HFFc6 (cell line): ENCODE results near the gene SLC25A45. TPM values are rescaled to one million over a fixed set of nuclear protein-coding genes. Genes with fewer than 3 reads are reported as not detected.

Source experiments
- DNase-seq: peaks from one replicate; pipeline ENCODE4 v3.0.0-alpha.2; 2018
- H3K27ac Mint-ChIP-seq: 2 replicates; pipeline ENCODE4 v1.8.0; 2020; ENCODE audit warnings: mild to moderate bottlenecking, mixed read lengths
- H3K27me3 Mint-ChIP-seq: 2 replicates; pipeline ENCODE4 v1.8.0; 2021; ENCODE audit warnings: mild to moderate bottlenecking, moderate library complexity, mixed read lengths; ENCODE audit not compliant: insufficient read depth
- H3K36me3 Mint-ChIP-seq: 2 replicates; pipeline ENCODE4 v1.8.0; 2021; ENCODE audit warnings: low read depth, mixed read lengths
- H3K4me1 Mint-ChIP-seq: 2 replicates; pipeline ENCODE4 v1.8.0; 2020; ENCODE audit warnings: low read depth, mixed read lengths
- H3K4me3 Mint-ChIP-seq: 2 replicates; pipeline ENCODE4 v1.8.0; 2020; ENCODE audit warnings: mild to moderate bottlenecking, moderate library complexity, mixed read lengths
- H3K9me3 Mint-ChIP-seq: 2 replicates; pipeline ENCODE4 v1.8.0; 2020; ENCODE audit warnings: mild to moderate bottlenecking, mixed read lengths
- total RNA-seq, 6 experiments: library from RNA; stranded (reverse); fragmentation: NEBNext Ultra II Directional; extraction: Animal tissue kit (Norgen Biotek cat#: 25700); gene quantifications; 2 replicates in 1 of 6; 3 replicates in 5 of 6; pipeline ENCODE4 v1.2.3, GENCODE V29; 2021
- TF ChIP-seq, protein P1 (sequence below): fragments of 200-600 bp; sonication (generic); IDR thresholded peaks from 2 replicates; pipeline ENCODE4 v1.5.0; 2021; ENCODE audit warnings: antibody characterized with exemption, mild to moderate bottlenecking

The SLC25A45 gene
- total RNA-seq, 6 experiments from 2014 or later = 4.9 to 8.9 (median 5.8) TPM

DNA sequence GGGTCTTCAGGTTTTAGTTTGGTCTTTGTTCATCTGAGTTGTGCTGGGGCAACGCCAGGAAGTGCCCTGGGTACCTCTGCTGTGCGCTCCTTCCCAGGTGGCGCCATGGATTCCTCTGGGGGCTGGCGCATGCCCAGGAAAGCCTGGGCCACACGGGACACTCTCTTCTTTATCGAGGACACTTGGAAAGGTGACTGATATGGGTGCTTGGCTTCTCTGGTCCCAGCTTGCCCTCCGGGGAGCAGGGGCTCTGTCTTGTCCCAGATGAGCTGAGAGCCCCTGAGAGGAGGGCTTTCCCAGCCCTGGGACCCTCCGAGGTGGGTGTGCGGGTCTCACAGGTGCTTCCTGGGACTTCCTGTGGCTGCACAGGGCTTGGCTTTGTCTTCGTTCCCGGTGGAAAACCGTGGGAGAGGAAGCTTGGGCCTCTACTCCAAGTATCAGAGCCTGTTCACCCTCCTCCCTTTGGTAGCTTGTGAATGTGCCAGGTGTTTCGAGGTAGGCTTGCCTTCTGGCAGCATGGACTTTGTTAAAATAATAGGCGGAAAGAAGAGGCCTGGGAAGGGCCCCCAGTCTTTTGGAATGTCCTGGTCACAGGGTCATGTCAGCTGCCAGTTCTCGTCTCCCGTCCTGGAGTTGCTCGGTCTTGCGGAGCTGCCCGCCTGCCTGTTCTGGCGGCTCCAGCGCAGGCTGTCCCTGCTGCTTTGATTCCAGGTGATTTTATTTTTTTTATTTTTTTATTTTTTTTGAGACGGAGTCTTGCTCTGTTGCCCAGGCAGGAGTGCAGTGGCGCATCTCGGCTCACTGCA, 30.0 kb upstream of the SLC25A45 start:
- Mint-ChIP-seq H3K4me1 (peaks cover 24% of the 10 kb centered on the region), H3K9me3 (no peaks in the 10 kb centered on the region), H3K4me3 (no peak overlapping the region), H3K27me3 (peaks cover 5% of the 10 kb centered on the region), H3K27ac (no peak overlapping the region), H3K36me3 (peaks cover 14% of the 10 kb centered on the region; the same call in 1 of the 2 replicates)
- no peak for DNase-seq
- TF ChIP-seq, protein P1, sequence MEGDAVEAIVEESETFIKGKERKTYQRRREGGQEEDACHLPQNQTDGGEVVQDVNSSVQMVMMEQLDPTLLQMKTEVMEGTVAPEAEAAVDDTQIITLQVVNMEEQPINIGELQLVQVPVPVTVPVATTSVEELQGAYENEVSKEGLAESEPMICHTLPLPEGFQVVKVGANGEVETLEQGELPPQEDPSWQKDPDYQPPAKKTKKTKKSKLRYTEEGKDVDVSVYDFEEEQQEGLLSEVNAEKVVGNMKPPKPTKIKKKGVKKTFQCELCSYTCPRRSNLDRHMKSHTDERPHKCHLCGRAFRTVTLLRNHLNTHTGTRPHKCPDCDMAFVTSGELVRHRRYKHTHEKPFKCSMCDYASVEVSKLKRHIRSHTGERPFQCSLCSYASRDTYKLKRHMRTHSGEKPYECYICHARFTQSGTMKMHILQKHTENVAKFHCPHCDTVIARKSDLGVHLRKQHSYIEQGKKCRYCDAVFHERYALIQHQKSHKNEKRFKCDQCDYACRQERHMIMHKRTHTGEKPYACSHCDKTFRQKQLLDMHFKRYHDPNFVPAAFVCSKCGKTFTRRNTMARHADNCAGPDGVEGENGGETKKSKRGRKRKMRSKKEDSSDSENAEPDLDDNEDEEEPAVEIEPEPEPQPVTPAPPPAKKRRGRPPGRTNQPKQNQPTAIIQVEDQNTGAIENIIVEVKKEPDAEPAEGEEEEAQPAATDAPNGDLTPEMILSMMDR = no peak

DNA sequence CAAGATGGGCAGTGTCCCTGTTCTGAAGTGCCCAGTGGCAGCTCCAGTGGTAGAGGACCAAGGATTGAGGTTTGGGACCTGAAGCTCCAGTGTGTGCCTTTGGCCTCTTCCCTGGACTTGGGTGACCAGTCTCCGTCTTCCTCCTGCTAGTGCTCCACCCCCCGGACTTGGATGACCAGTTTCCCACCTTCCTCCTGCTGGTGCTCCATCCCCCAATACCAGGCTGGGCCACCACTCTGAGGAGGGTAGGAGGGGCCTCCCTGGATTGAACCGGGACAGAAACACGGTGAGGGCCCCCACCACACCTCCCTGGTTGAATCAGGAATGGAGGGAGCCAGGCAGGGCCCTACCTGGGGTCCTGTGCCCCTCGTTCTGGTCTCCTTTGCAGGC, 29.2 kb upstream of the SLC25A45 start:
- no peak overlapping the region for H3K27ac Mint-ChIP-seq
- DNase-seq = no peak
- H3K4me1 Mint-ChIP-seq = peaks cover 16% of the 10 kb centered on the region
- TF ChIP-seq, protein P1 = no peak
- no peak overlapping the region for H3K4me3 Mint-ChIP-seq
- no peaks in the 10 kb centered on the region for H3K9me3 Mint-ChIP-seq
- peaks cover 14% of the 10 kb centered on the region; the same call in 1 of the 2 replicates for H3K36me3 Mint-ChIP-seq
- peaks cover 5% of the 10 kb centered on the region for H3K27me3 Mint-ChIP-seq

DNA sequence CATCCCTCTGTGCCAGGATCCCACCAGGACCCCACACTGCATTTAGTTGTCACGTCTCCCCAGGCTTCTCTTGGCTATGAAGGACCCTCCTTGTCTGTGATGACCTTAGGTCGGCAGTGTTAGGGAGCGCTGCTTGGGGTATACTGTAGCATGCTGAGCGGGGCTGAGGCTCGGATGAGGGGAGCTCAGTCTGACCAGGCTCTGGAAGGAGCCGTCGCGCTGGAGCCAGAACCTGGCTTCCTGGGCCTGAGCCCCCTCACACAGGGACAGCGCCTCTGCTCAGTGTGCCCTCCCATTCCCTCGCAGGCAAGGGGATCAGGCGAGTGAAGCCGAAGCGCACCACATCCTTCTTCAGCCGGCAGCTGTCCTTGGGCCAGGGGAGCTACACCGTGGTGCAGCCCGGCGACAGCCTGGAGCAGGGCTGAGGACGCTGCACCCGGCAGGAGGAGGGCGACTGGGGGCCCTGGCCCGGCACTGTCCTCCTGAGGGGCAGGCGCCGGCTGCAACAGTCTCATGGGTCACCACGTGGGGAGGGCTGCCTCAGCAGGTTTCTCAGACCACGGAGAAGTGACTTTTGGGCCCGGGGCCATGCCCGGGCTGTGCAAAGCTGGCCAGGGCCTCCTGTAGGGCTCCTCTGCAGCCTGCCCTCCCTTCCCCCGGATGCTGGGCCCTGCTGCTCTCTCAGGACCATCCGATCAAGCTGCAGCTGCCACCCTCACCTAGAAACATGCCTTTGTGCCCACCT, 28.7 kb upstream of the SLC25A45 start:
- no peak for DNase-seq
- TF ChIP-seq, protein P1 = no peak
- Mint-ChIP-seq H3K4me1 (peaks cover 11% of the 10 kb centered on the region), H3K9me3 (no peaks in the 10 kb centered on the region), H3K27ac (no peak overlapping the region), H3K27me3 (peaks cover 5% of the 10 kb centered on the region), H3K4me3 (no peak overlapping the region), H3K36me3 (peaks cover 14% of the 10 kb centered on the region; the same call in 1 of the 2 replicates)

DNA sequence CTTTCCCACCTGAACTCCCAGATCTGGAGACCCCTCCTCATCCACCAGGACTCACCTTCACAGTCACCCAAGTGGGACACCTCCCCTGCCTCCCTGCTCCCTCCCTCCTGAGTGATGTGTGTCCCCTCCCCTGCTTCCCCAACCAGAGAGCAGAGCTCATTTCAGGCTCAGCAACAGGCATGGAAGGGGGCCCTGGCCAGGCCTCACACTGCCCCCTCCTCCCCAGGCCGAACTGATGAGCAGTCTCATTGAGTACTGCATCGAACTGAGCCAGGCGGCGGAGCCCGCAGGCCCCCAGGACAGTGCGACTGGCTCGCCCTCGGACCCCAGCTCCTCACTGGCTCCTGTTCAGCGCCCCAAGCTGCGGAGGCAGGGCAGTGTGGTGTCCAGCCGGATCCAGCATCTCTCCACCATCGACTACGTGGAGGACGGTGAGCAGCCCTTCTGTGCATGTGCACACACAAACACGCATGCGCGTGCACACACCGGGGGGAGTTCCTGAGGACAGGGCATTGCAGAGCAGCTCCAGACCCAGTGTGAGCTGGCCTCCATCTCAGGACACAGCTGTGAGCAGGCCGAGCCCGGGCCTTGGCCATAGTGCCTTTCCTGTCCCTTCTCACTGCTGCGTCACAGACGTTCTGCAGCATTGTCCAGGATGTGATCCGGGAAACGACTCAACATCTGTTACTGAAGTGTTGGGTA, 22.3 kb upstream of the SLC25A45 start:
- Mint-ChIP-seq H3K9me3 (no peaks in the 10 kb centered on the region), H3K36me3 (peaks cover 14% of the 10 kb centered on the region), H3K4me1 (no peaks in the 10 kb centered on the region), H3K27ac (no peak overlapping the region), H3K27me3 (no peaks in the 10 kb centered on the region; the same call in 1 of the 2 replicates), H3K4me3 (no peak overlapping the region)
- TF ChIP-seq, protein P1 = no peak
- no peak for DNase-seq

DNA sequence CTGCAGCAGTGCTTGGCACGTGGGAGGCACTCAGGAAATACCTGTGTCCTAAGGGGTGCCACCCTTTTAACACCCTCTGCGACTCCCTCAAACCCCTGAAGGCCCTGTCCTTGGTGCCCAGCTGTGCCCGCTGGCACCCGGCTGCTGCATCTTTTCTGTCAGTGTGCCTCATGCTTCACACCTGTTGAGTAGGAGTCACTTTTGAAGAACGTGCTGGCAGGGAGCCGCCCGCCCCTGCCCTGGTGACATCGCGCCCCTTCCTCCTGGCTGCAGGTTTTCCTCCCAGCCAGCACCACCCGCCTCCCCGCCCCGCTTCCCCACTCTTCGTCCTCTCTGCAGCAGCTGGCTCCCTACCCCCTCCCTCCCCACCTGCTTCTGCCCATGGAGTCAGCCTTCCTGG, 21.8 kb upstream of the SLC25A45 start:
- TF ChIP-seq, protein P1 = no peak
- H3K27me3 Mint-ChIP-seq = no peaks in the 10 kb centered on the region; the same call in 1 of the 2 replicates

More for the DNA sequence above, 21.8 kb upstream of the SLC25A45 start:
- H3K4me3 Mint-ChIP-seq = no peak overlapping the region
- no peak overlapping the region for H3K27ac Mint-ChIP-seq
- no peak for DNase-seq
- no peaks in the 10 kb centered on the region for H3K9me3 Mint-ChIP-seq
- H3K36me3 Mint-ChIP-seq = peaks cover 11% of the 10 kb centered on the region
- H3K4me1 Mint-ChIP-seq = no peaks in the 10 kb centered on the region
